SK-N-MC (cell line): ENCODE measurements around the gene USP3.

ENCODE experiments used
- DNase-seq: peaks from one replicate; pipeline ENCODE4 v3.0.0-alpha.2; 2011; ENCODE audit warnings: low read depth, low spot score
- H3K27ac ChIP-seq: fragments of 200-600 bp; sonication (generic); 2 replicates; pipeline ENCODE4 v1.5.1; 2016; ENCODE audit warnings: mixed run types
- H3K36me3 ChIP-seq: fragments of 200-600 bp; sonication (generic); 2 replicates; pipeline ENCODE4 v1.6.1; 2017; ENCODE audit warnings: antibody characterized with exemption, low read length, mixed read lengths; ENCODE audit not compliant: insufficient read depth
- H3K4me3 ChIP-seq: fragments of 200-600 bp; sonication (generic); 2 replicates; pipeline ENCODE4 v1.5.1; 2016
- H3K9ac ChIP-seq: fragments of 200-600 bp; sonication (generic); 2 replicates; pipeline ENCODE4 v1.8.0; 2017; ENCODE audit warnings: mixed run types, mixed read lengths; ENCODE audit not compliant: insufficient read length
- H3K9me3 ChIP-seq: fragments of 200-600 bp; sonication (generic); 2 replicates; pipeline ENCODE4 v1.6.1; 2017; ENCODE audit warnings: low read depth, mild to moderate bottlenecking, antibody characterized with exemption, low read length, moderate library complexity, mixed read lengths
- EZH2 ChIP-seq: fragments of 200-600 bp; sonication (generic); IDR thresholded peaks from one replicate; pipeline ENCODE4 v1.6.1; 2017; ENCODE audit warnings: antibody characterized with exemption
- FOXP2 ChIP-seq: optimal IDR thresholded peaks from 2 replicates; pipeline ENCODE3; 2011; ENCODE audit warnings: mild to moderate bottlenecking, moderate library complexity; ENCODE audit not compliant: insufficient read depth; ENCODE audit errors: extremely low read length, control extremely low read depth
- POLR2AphosphoS5 ChIP-seq: IDR thresholded peaks from 2 replicates; pipeline ENCODE4 v1.6.1; 2012; ENCODE audit warnings: mild to moderate bottlenecking, low read depth, low read length, borderline replicate concordance

USP3 gene

GRCh38 chr15:63572749-63573464 lies 68.5 kb downstream of the USP3 start:
- Histone ChIP-seq H3K4me3 (no peak overlapping the region), H3K27ac (no peak overlapping the region), H3K9me3 (no peaks in the 10 kb centered on the region), H3K9ac (no peak overlapping the region), H3K36me3 (peaks cover 35% of the 10 kb centered on the region)
- no peak for DNase-seq
- TF ChIP-seq FOXP2 (no peak), EZH2 (no peak), POLR2AphosphoS5 (no peak)

- H3K27ac ChIP-seq = no peak overlapping the region
- peaks cover 34% of the 10 kb centered on the region for H3K36me3 ChIP-seq
- no peak overlapping the region for H3K9ac ChIP-seq
- no peak for DNase-seq
- H3K9me3 ChIP-seq = no peaks in the 10 kb centered on the region
- H3K4me3 ChIP-seq = no peak overlapping the region
- no peak for TF ChIP-seq POLR2AphosphoS5
- no peak for TF ChIP-seq EZH2
- TF ChIP-seq FOXP2 = no peak
Measured at GRCh38 chr15:63573533-63573932, 69.1 kb downstream of the USP3 start.

- peaks cover 32% of the 10 kb centered on the region for H3K36me3 ChIP-seq
- TF ChIP-seq POLR2AphosphoS5 = no peak
- no peak for TF ChIP-seq EZH2
- no peak for TF ChIP-seq FOXP2
- no peaks in the 10 kb centered on the region for H3K9me3 ChIP-seq
- DNase-seq = no peak
- H3K9ac ChIP-seq = no peak overlapping the region
- H3K4me3 ChIP-seq = no peak overlapping the region
- no peak overlapping the region for H3K27ac ChIP-seq
Measured at GRCh38 chr15:63575312-63575711, 70.9 kb downstream of the USP3 start.

GRCh38 chr15:63576441-63576840 lies 72.0 kb downstream of the USP3 start:
- H3K9me3 ChIP-seq = no peaks in the 10 kb centered on the region
- no peak for TF ChIP-seq POLR2AphosphoS5
- TF ChIP-seq FOXP2 = no peak
- no peak for TF ChIP-seq EZH2
- DNase-seq = no peak
- no peak overlapping the region for H3K9ac ChIP-seq
- peaks cover 23% of the 10 kb centered on the region for H3K36me3 ChIP-seq
- no peak overlapping the region for H3K4me3 ChIP-seq
- H3K27ac ChIP-seq = no peak overlapping the region

- TF ChIP-seq EZH2 (no peak), POLR2AphosphoS5 (no peak), FOXP2 (no peak)
- Histone ChIP-seq H3K9ac (no peak overlapping the region), H3K4me3 (no peak overlapping the region), H3K27ac (no peak overlapping the region), H3K36me3 (peaks cover 42% of the 10 kb centered on the region), H3K9me3 (peaks cover 7% of the 10 kb centered on the region; the same call in 1 of the 2 replicates)
- no peak for DNase-seq
Measured at GRCh38 chr15:63582179-63582578, 77.8 kb downstream of the USP3 start.

GRCh38 chr15:63582718-63583426 lies 78.5 kb downstream of the USP3 start:
- no peak for DNase-seq
- Histone ChIP-seq H3K4me3 (no peak overlapping the region), H3K27ac (no peak overlapping the region), H3K36me3 (peaks cover 43% of the 10 kb centered on the region), H3K9me3 (peaks cover 7% of the 10 kb centered on the region; the same call in 1 of the 2 replicates), H3K9ac (no peak overlapping the region)
- TF ChIP-seq FOXP2 (no peak), EZH2 (no peak), POLR2AphosphoS5 (no peak)

GRCh38 chr15:63586790-63587189 lies 82.4 kb downstream of the USP3 start:
- TF ChIP-seq POLR2AphosphoS5 (no peak), EZH2 (no peak), FOXP2 (no peak)
- H3K27ac ChIP-seq = no peak overlapping the region
- no peak overlapping the region for H3K4me3 ChIP-seq

GRCh38 chr15:63587527-63587926 lies 83.1 kb downstream of the USP3 start:
- Histone ChIP-seq H3K4me3 (no peak overlapping the region), H3K9ac (no peak overlapping the region), H3K27ac (no peak overlapping the region), H3K36me3 (peaks cover 73% of the 10 kb centered on the region), H3K9me3 (peaks cover 7% of the 10 kb centered on the region; the same call in 1 of the 2 replicates)
- TF ChIP-seq EZH2 (no peak), POLR2AphosphoS5 (no peak), FOXP2 (no peak)
- no peak for DNase-seq

More at GRCh38 chr15:63586790-63587189, 82.4 kb downstream of the USP3 start:
- peaks cover 7% of the 10 kb centered on the region; the same call in 1 of the 2 replicates for H3K9me3 ChIP-seq
- peaks cover 77% of the 10 kb centered on the region for H3K36me3 ChIP-seq
- no peak for DNase-seq
- H3K9ac ChIP-seq = no peak overlapping the region
